ENCODE results near the gene NEDD4L.

DNA sequence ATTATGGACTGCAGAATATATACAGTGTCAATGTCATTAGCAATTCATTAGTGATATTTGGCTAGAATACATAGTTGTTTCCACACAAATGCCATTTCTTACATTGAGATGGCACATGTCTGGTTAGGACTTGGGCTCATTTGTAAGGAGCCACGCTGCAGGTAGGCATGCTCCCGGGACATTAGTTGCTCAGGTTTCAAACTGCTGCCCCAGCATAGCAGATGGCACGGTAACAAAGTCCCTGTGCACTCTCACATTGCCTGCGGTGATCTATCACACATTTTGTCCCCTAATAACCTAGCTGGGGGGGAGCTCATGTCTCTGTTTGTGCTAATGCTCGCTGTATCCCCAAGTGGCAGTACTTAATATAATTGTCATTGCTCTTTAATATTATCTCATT, 185.1 kb downstream of the NEDD4L start:
- no peak for TF ChIP-seq YY1 (IDR thresholded peaks at IDR 0.05; ENCODE audit: insufficient read depth, insufficient read length)
- TF ChIP-seq ZNF274 (IDR thresholded peaks at IDR 0.05; ENCODE audit: low read depth, low read length) = no peak

Data from NT2/D1 (cell line).